ENCODE data around the gene TRPV5.

TRPV5 gene

GRCh38 chr7:142884286-142884640 is 49.3 kb downstream of the TRPV5 start:
- no peak for DNase-seq

- no peak for DNase-seq
These were observed 49.8 kb downstream of the TRPV5 start for GRCh38 chr7:142883571-142884285.

GRCh38 chr7:142883145-142883544 is 50.4 kb downstream of the TRPV5 start:
- no peak for DNase-seq

- DNase-seq, result no peak
These were observed 51.2 kb downstream of the TRPV5 start for GRCh38 chr7:142882338-142882678.

GRCh38 chr7:142881586-142882337 is 51.8 kb downstream of the TRPV5 start:
- DNase-seq, result no peak

- peak; percentile 22 for DNase-seq
These were observed 52.6 kb downstream of the TRPV5 start for GRCh38 chr7:142880876-142881505.

- DNase-seq, result no peak
These were observed 54.5 kb downstream of the TRPV5 start for GRCh38 chr7:142879060-142879459.

GRCh38 chr7:142878315-142878714 is 55.2 kb downstream of the TRPV5 start:
- DNase-seq, result no peak

- no peak for DNase-seq
These were observed 56.3 kb downstream of the TRPV5 start for GRCh38 chr7:142876991-142877910.

- no peak for DNase-seq
These were observed 57.1 kb downstream of the TRPV5 start for GRCh38 chr7:142876236-142876960.

- DNase-seq, result no peak
These were observed 58.1 kb downstream of the TRPV5 start for GRCh38 chr7:142875456-142875855.

GRCh38 chr7:142874837-142875236 is 58.7 kb downstream of the TRPV5 start:
- no peak for DNase-seq

- no peak for DNase-seq
These were observed 59.1 kb downstream of the TRPV5 start for GRCh38 chr7:142874409-142874808.

- DNase-seq, result no peak
These were observed 59.7 kb downstream of the TRPV5 start for GRCh38 chr7:142873871-142874270.

- peak; percentile 14 for DNase-seq
These were observed 60.2 kb downstream of the TRPV5 start for GRCh38 chr7:142873281-142873784.

GRCh38 chr7:142872106-142872675 is 61.4 kb downstream of the TRPV5 start:
- no peak for DNase-seq

GRCh38 chr7:142871260-142872105 is 62.1 kb downstream of the TRPV5 start:
- no peak for DNase-seq

- DNase-seq, result no peak
These were observed 62.8 kb downstream of the TRPV5 start for GRCh38 chr7:142870566-142871259.

- DNase-seq, result no peak
These were observed 63.4 kb downstream of the TRPV5 start for GRCh38 chr7:142870147-142870559.

GRCh38 chr7:142869434-142869833 is 64.1 kb downstream of the TRPV5 start:
- DNase-seq, result no peak
